ENCODE data around the gene DOLPP1.
"Not testable (repeated sequence)": the region's sequence is repeated elsewhere in the genome, so short reads cannot be mapped to it uniquely, and the experiment has no call there.

The DOLPP1 gene

DNA sequence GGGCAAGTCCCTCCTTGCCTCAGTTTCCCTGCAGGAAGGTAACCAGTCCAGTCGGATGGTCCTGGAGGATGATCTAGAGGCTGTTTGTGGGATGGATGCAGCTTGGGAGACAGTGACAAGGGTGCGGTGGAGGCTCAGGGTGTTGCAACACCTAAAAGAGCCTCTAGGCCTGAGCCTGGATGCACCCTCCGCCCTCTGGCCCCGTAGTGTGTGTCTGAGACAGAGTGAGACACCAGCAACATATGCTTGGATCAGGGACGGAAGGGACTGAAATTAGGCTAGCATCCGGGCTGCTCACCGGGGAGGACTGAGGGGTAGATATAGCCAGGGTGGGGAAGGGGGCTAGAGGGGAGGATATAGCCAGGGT, 28.6 kb downstream of the DOLPP1 start:
- Histone ChIP-seq H3K9ac (peak overlapping the region in 10 of 11 experiments; percentile 6 to 96 (median 50); a peak in 14 of 22 replicates), H3K9me3 (replicated peaks in 1 of 11) (no peaks in the 10 kb centered on the region), H3K36me3 (peaks cover 0 to 30% (median 18%) of the 10 kb centered on the region in 11 experiments; a peak in 13 of 22 replicates), H3K4me3 (peak overlapping the region in 6 of 10 experiments; percentile 78 to 98 (median 90); a peak in 11 of 20 replicates), H3K27ac (no peak overlapping the region), H4K20me1 (peaks cover 0 to 39% (median 7%) of the 10 kb centered on the region in 11 experiments; a peak in 13 of 22 replicates), H3K4me1 (peaks cover 38 to 53% (median 47%) of the 10 kb centered on the region in 10 experiments), H3K27me3 (no peaks in the 10 kb centered on the region), H3K4me2 (peak overlapping the region; percentile 93 to 100 (median 96))
- peak in 7 of 11 experiments; percentile 32 to 74 (median 56); a peak in 10 of 22 replicates for TF ChIP-seq Cebpa-rat (IDR thresholded peaks at IDR 0.05)

DNA sequence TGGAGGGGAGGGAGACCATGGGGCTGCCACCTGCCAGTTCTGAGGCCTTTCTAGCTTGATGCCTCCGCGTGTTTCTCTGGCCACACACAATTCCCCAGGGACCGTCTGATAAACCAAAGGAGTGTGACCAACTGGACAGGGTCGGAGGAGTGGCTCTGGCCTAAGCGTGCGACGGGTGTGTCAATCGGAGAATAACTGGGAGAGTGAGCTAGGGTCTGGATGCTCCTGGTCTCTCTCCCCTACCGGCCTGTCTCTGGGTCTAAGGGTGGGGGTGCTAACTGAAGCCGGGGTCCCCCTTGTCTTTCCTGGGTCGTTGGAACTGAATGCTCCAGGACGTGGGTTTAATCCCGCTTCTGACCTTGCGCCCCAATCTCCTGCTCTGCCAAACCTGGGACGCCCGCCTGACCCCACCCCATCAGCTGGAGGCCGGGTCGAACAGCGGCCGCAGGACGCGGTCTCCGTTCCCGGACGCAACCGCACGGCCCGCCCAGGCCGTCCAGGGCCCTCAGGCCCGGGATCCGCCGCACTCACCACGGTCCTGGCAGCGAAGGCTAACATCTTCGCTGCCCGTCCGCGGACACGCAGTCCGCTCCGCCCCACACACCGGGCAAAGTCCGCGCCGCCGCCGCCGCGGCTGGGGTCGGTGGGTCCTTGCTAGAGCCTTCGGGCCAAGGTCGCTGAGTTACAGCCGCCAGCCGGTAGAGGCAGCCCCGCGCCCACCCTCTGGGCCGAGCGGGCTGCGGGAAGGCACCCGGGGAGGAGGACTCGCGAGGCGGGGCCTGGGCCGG, 29.2 kb downstream of the DOLPP1 start:
- Histone ChIP-seq H3K9ac (peak overlapping the region; percentile 82 to 97 (median 93)), H3K4me1 (peaks cover 45 to 59% (median 53%) of the 10 kb centered on the region in 10 experiments)

DNA sequence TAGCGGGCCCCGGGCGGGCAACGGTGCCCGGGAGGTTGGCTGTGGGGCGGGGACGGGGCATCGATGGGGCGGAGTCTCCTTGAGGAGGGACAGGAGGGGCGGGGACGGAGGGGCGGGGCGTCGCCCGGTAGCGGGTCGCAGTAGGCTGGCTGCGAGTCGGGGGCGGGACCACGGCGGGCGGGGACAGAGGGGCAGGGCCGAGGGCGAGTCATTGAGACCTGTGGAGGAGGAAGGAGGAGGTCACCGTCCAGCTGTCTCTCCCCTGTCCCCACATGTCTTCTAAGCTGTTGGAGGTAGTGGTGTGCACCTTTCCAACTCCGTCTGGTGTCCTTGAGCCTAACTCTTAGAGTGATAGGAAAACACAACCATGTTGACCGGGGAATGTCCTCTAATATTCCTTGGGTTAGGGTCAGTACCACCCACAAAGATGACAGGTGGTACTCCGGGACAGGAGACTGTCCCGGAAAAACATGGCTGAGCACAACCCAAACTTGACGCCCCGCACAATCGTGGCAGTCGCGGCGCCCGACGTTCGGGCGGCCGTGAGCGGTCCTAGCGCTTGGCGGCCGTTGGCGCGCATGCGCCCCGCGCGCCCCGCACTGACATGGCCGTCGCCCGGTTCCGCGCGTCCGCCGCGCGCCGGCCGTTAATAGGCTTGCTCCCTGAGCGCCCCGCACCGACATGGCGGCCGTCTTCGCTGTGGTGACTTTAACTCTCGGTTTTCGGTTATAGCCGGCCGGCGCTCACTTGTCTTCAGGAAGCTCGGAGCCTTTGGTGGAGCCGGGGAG, 30.0 kb downstream of the DOLPP1 start, which contains the start of the genes CRAT and PTPA:
TSS of gene CRAT (minus strand) at position 54 of the 788 bp plus-strand sequence. CDS start 284 bp downstream, outside the sequence.
TSS of gene PTPA (plus strand) at position 676 of the 788 bp plus-strand sequence. CDS start 186 bp downstream, outside the sequence.
- peak within 1 kb of the TSS; percentile 78 to 98 (median 90) for H3K4me3 ChIP-seq
- H3K4me1 ChIP-seq: peaks cover 52 to 67% (median 61%) of the 10 kb centered on the region in 10 experiments
- H3K27ac ChIP-seq: peak within 1 kb of the TSS; percentile 75 to 97 (median 92)
- H3K9me3 ChIP-seq (replicated peaks in 1 of 11): no peaks in the 10 kb centered on the region
- no peaks in the 10 kb centered on the region for H3K27me3 ChIP-seq
- H3K9ac ChIP-seq: peak within 1 kb of the TSS; percentile 92 to 98 (median 94)
- H3K36me3 ChIP-seq: peaks cover 0 to 27% (median 15%) of the 10 kb centered on the region in 11 experiments; a peak in 13 of 22 replicates
- no peak for TF ChIP-seq Cebpa-rat (IDR thresholded peaks at IDR 0.05)
- peaks cover 0 to 35% (median 10%) of the 10 kb centered on the region in 11 experiments; a peak in 14 of 22 replicates for H4K20me1 ChIP-seq
- peak within 1 kb of the TSS; percentile 93 to 100 (median 98) for H3K4me2 ChIP-seq

More for the DNA sequence above, 29.2 kb downstream of the DOLPP1 start:
- Histone ChIP-seq H3K4me2 (peak overlapping the region; percentile 93 to 100 (median 96)), H3K27ac (peak overlapping the region; percentile 73 to 97 (median 80)), H4K20me1 (peaks cover 0 to 39% (median 9%) of the 10 kb centered on the region in 11 experiments; a peak in 14 of 22 replicates), H3K4me3 (peak overlapping the region; percentile 78 to 98 (median 90)), H3K27me3 (no peaks in the 10 kb centered on the region), H3K9me3 (replicated peaks in 1 of 11) (no peaks in the 10 kb centered on the region), H3K36me3 (peaks cover 0 to 29% (median 18%) of the 10 kb centered on the region in 11 experiments; a peak in 13 of 22 replicates)
- TF ChIP-seq Cebpa-rat (IDR thresholded peaks at IDR 0.05): no peak

DNA sequence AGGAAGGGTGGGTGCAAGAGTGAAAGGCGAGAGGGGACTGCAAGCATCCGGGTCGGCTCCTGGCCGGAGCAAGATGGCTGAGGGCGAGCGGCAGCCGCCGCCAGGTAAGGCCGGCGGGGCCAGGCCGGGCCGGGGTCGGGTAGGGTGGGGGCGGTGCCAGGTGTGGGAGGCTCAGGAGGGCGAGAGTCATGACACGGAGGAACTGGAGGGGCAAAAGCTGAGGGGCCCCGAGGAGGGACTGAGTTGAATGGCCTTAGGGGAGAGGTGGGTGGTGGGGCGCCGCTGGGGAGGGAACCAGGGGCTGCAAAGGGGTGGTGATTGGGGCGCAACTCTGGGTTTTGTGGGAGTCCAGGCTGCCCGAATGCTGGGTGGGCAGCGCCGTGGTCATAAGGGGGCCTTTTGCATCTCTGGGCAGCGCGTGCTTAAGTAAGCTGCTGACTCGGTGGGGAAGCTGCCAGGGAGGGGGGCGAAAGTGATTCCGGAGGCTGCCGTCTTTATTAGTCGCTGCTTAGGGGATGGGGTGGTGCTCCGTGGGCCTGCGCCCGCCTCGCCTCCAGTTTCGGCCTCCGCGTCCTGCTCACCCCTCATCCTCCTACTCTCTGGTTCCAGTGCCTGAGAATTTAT, 30.7 kb downstream of the DOLPP1 start:
- no peaks in the 10 kb centered on the region for H3K9me3 ChIP-seq (replicated peaks in 1 of 11)
- no peak for TF ChIP-seq Cebpa-rat (IDR thresholded peaks at IDR 0.05)

DNA sequence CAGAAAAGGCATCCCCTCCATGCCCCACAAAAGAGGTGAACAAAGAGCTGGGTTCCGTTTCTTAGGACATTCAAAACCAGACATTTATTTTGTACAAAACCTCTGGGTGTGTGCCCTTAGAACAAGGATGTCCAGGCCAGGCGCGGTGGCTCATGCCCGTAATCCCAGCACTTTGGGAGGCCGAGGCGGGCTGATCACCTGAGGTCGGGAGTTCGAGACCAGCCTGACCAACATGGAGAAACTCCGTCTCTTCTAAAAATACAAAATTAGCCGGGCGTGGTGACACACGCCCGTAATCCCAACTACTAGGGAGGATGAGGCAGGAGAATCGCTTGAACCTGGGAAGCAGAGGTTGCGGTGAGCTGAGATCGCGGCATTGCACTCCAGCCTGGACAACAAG, 31.6 kb downstream of the DOLPP1 start:
- Histone ChIP-seq H3K9ac (peak overlapping the region; percentile 83 to 98 (median 94)), H3K36me3 (peaks cover 0 to 22% (median 6%) of the 10 kb centered on the region in 11 experiments; a peak in 14 of 22 replicates), H3K4me3 (peak overlapping the region; percentile 78 to 98 (median 90)), H3K27ac (peak overlapping the region; percentile 75 to 97 (median 92); a peak in 19 of 22 replicates), H4K20me1 (peaks cover 0 to 48% (median 10%) of the 10 kb centered on the region in 11 experiments; a peak in 13 of 22 replicates), H3K4me1 (peaks cover 60 to 70% (median 65%) of the 10 kb centered on the region in 10 experiments), H3K4me2 (peak overlapping the region; percentile 80 to 100 (median 95))
- not testable (repeated sequence) for H3K9me3 ChIP-seq (replicated peaks in 1 of 11); H3K27me3 ChIP-seq

More for the DNA sequence above, 30.7 kb downstream of the DOLPP1 start:
- Histone ChIP-seq H3K27ac (peak overlapping the region; percentile 75 to 97 (median 92)), H3K27me3 (no peaks in the 10 kb centered on the region), H3K4me3 (peak overlapping the region; percentile 78 to 98 (median 90)), H3K9ac (peak overlapping the region; percentile 83 to 98 (median 94)), H3K36me3 (peaks cover 0 to 22% (median 11%) of the 10 kb centered on the region in 11 experiments; a peak in 12 of 22 replicates), H4K20me1 (peaks cover 0 to 41% (median 10%) of the 10 kb centered on the region in 11 experiments; a peak in 13 of 22 replicates), H3K4me2 (peak overlapping the region; percentile 80 to 100 (median 95)), H3K4me1 (peaks cover 60 to 72% (median 63%) of the 10 kb centered on the region in 10 experiments)

DNA sequence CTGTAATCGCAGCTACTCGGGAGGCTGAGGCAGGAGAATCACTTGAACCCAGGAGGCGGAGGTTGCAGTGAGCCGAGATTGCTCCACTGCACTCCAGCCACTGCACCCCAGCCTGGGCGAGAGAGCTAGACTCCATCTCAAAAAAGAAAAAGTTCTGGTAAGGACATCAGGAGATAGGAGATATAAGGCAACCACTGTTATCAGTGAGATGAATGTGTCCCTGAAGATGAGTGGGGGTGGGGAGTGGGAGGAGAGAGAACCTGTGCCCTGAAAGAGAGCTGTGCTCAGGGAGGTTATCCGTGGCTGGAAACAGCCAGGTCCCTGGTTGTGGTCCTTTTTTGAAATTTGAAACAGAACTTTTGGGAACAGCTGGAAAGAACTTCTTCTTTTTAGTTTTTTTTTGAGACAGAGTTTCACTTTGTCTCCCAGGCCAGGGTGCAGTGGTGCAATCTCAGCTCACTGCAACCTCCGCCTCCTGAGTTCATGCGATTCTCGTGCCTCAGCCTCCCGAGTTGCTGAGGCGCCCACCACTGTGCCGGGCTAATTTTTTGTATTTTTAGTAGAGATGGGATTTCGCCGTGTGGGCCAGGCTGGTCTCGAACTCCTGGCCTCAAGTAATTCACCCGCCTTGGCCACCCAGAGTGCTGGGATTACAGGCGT, 32.9 kb downstream of the DOLPP1 start:
- H3K9me3 ChIP-seq (replicated peaks in 1 of 11): no peaks in the 10 kb centered on the region
- no peaks in the 10 kb centered on the region for H3K27me3 ChIP-seq
- H3K4me2 ChIP-seq: peak overlapping the region; percentile 80 to 100 (median 95)
- peak overlapping the region in 10 of 11 experiments; percentile 41 to 97 (median 92); a peak in 18 of 22 replicates for H3K27ac ChIP-seq
- TF ChIP-seq Cebpa-rat (IDR thresholded peaks at IDR 0.05): peak in 8 of 11 experiments; percentile 43 to 78 (median 69); a peak in 14 of 22 replicates
- H3K4me1 ChIP-seq: peaks cover 55 to 68% (median 62%) of the 10 kb centered on the region in 10 experiments
- peaks cover 0 to 54% (median 12%) of the 10 kb centered on the region in 11 experiments; a peak in 14 of 22 replicates for H4K20me1 ChIP-seq
- peak overlapping the region in 10 of 11 experiments; percentile 3 to 98 (median 80); a peak in 19 of 22 replicates for H3K9ac ChIP-seq
- H3K4me3 ChIP-seq: peak overlapping the region in 6 of 10 experiments; percentile 20 to 98 (median 60); a peak in 9 of 20 replicates
- H3K36me3 ChIP-seq: peaks cover 0 to 22% (median 10%) of the 10 kb centered on the region in 11 experiments; a peak in 18 of 22 replicates

DNA sequence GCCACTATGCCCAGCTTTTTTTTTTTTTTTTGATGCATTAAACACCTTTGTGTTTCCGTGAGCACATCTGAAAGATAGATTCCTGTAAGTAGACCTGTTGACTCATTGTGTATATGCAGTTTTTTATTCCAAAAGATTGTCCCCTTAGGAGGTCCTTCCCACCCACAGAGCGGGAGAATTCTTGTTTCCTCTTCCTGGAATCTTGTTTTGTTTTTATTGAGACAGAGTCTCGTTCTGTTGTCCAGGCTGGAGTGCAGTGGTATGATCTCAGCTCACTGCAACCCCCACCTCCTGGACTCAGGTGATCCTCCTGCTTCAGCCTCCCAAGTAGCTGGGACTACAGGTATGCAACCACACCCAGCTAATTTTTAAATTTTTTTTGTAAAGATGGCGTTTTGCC, 37.9 kb downstream of the DOLPP1 start:
- Histone ChIP-seq H3K4me1 (peaks cover 23 to 45% (median 38%) of the 10 kb centered on the region in 10 experiments), H3K27ac (peak overlapping the region in 1 of 11 experiments; percentile 34; a peak in 2 of 22 replicates), H3K9me3 (replicated peaks in 1 of 11) (no peaks in the 10 kb centered on the region), H3K4me2 (peak overlapping the region in 9 of 11 experiments; percentile 1 to 46 (median 21); a peak in 7 of 22 replicates), H3K36me3 (peaks cover 32 to 72% (median 59%) of the 10 kb centered on the region in 11 experiments), H4K20me1 (peaks cover 7 to 82% (median 29%) of the 10 kb centered on the region in 11 experiments; a peak in 15 of 22 replicates), H3K9ac (no peak overlapping the region), H3K4me3 (no peak overlapping the region), H3K27me3 (no peaks in the 10 kb centered on the region)
- TF ChIP-seq Cebpa-rat (IDR thresholded peaks at IDR 0.05): no peak
